GM12865 (cell line): ENCODE data around the gene TAL2.

ENCODE experiments used
- DNase-seq: peaks from one replicate; pipeline ENCODE4 v3.0.0; 2010; ENCODE audit warnings: low read depth
- H3K4me3 ChIP-seq: 2 replicates; pipeline ENCODE4 v1.5.1; 2011; ENCODE audit warnings: mild to moderate bottlenecking, low read depth, low read length, control low read depth
- CTCF ChIP-seq: IDR thresholded peaks from 2 replicates; pipeline ENCODE4 v1.5.1; 2011; ENCODE audit warnings: low read length, control low read depth, low read depth, inconsistent platforms; ENCODE audit not compliant: insufficient read depth; ENCODE audit errors: missing control alignments

The TAL2 gene

DNA sequence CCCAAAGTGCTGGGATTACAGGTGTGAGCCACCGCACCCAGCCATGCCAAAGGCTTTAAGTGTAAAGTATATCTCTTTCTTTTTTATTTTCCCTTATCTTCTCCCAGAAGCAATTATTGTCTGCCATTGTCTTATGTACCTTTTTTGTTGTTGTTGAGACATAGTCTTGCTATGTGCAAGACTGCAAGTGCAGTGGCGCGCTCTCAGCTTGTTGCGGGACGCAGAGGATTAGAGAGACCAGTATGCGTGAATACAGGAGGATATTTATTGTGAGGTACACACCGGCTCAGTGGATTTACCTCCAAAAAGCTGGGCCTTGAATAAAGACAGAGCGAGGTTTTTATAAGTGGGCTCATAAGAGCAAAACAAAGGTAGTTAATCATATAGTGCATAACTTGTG, 43.9 kb downstream of the TAL2 start:
- no peak overlapping the region for H3K4me3 ChIP-seq
- no peak for DNase-seq
- TF ChIP-seq CTCF = no peak

GRCh38 chr9:105708405-105708804, 46.1 kb downstream of the TAL2 start:
- no peak overlapping the region for H3K4me3 ChIP-seq
- TF ChIP-seq CTCF = no peak

GRCh38 chr9:105710638-105711037, 48.4 kb downstream of the TAL2 start:
- no peak overlapping the region for H3K4me3 ChIP-seq
- TF ChIP-seq CTCF = no peak
- DNase-seq = no peak

More at GRCh38 chr9:105708405-105708804, 46.1 kb downstream of the TAL2 start:
- no peak for DNase-seq

DNA sequence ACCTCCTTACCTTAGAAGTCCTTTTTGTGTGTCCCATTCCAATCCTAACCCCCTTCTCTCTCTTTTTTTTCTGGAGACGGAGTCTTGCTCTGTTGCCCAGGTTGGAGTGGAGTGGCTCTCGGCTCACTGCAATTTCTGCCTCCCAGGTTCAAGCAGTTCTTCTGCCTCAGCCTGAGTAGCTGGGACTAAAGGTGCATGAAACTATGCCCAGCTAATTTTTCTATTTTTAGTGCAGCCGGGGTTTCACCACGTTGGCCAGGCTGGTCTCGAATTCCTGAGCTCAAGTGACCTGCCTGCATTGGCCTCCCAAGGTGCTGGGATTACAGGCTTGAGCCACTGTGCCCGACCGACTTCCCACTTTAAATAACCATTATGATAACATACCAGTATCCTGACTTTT, 49.6 kb downstream of the TAL2 start:
- no peak for TF ChIP-seq CTCF
- no peak for DNase-seq
- H3K4me3 ChIP-seq = no peak overlapping the region

- no peak for TF ChIP-seq CTCF
- DNase-seq = no peak
- H3K4me3 ChIP-seq = no peak overlapping the region
These were observed 50.0 kb downstream of the TAL2 start for GRCh38 chr9:105712297-105712696.
